Activated CD8-positive, alpha-beta memory T cell treated with anti-CD3 and anti-CD28 coated beads, Interleukin-2, amount 50 U/mL, for 24 hours (primary cell): ENCODE data around the gene MBNL2.
"Not testable (repeated sequence)": the region's sequence is repeated elsewhere in the genome, so short reads cannot be mapped to it uniquely, and the experiment has no call there.

Experiments used
- DNase-seq: peaks from one replicate; pipeline ENCODE4 v3.0.0-alpha.2; 2020; ENCODE audit errors: extremely low read depth

The MBNL2 gene

GRCh38 chr13:97347255-97347932, 125.3 kb downstream of the MBNL2 start:
- DNase-seq, result no peak

GRCh38 chr13:97348569-97349100, 126.5 kb downstream of the MBNL2 start:
- no peak for DNase-seq

DNA sequence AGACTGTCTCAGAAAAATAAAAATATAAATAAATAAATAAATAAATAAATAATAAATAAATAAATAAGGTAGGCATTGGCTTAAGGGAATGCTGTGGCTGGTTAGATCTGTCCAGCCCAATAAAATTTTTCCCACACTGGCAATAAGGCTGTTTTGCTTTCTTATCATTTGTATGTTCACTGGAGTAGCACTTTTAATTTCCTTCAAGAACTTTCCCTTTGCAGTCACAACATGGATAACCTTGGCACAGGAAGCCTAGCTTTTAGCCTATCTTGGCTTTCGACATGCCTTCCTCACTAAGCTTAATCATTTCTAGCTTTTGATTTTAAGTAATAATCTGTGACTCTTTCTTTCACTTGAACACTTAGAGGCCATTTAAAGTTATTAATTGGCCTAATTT, 129.9 kb downstream of the MBNL2 start:
- not testable (repeated sequence) for DNase-seq

DNA sequence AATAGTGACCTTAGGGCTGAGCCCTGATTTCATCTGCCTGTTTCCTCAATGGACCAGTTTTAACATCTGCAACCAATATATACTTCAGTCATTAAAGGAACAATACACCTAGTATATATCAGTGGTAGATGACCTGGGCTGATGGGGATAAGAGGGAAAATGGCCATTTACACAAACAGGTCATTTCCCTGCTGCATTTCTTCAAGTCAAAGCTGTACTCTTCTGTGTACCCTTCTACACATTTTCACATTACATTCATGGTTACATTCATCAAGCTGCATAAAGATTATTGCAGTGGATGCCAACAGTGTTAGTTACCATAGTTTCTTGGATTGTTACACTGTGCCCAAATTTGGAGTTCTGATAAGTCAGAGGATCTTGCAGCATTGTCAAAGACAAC, 130.7 kb downstream of the MBNL2 start:
- DNase-seq, result no peak

DNA sequence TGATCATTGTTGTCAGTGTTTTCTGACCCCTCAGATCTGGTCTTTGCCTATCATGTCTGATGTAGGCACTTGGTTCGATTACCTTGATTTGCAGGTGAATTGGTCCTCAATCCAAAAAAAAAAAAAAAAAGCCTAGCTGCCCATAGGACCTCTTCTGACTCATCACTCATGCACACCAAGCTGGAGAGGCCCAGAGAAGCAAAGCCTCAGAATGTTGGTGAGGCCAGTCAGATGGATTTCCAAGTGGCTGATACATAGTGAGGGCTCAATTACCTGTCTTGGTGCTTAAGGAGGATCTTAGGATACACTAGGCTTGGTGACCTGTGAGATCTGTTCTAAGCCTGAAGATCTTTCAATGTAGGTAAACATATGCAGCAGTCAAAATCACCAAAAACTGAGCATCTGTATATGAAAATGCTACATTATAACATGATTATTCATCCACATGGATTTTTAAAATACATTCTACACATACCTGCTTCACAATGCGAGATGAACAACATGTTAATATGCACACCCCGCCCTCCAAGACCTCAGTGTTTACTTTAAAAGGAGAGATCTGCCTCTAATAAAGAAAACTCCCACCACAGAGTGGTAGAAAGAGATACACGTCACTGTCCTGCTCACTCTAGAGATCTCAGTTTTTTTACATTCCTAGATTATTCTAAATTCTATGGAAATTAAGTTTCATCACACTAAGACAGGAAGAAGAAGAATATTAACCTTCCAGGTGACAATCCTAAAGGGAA, 132.0 kb downstream of the MBNL2 start:
- no peak for DNase-seq

DNA sequence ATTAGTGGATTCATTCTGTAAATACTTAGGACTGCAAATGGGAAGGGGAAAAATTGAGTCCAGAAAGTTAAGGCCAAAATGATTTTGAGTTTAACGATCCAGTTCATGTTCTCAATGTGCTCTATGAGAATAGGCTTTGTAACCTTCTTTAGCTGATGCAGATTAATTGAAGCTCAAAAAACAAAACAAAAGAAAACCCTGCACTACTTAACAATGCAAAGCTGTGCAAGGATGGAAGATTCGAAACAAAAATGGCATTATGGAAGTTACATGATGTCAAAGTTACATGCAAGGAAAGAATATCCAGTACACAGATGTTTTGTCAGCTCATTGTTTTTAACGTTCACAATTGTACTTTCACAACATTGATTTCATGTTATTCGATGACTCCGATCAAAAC, 132.7 kb downstream of the MBNL2 start:
- DNase-seq, result no peak

GRCh38 chr13:97356592-97356991, 134.5 kb downstream of the MBNL2 start:
- DNase-seq, result no peak

DNA sequence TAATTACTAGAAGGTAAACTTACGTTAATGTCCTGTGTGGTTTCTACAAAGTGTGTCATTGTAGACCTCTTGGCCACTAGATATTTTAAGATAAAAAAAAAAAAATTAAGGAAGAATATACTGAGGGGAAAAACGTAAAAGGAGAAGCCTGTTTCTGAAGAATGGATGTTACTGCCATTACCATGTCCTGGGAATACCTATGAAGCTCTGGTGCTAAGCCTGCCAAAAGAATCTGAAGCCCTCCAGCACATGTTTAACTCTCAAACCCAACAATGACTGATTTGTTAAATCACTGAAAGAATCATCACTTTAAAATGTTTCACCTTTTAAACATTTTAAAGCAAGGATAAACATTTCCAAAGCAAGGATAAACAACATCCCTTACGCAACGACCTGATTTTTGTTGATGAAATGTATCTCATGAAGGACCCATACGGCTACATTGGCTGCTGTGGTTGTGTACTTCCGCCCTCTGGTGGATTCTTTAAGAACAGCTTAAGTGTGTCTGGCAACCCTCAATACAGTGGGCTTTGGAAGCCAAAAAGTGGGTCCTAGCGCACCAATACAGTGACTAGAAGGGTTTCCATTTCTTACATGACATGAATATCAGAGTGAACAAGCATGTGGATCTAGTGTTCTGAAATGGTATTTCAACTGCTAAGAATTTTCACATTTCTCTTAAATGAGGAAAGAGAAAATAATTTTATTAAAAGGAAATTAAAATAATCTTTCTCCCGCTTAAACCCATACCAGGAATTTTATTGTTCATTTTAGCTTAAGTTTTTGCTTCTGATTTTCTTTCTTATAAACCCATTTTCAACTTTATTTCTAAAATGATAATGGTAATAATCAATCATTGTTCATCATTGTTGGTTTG, 137.3 kb downstream of the MBNL2 start:
- no peak for DNase-seq

DNA sequence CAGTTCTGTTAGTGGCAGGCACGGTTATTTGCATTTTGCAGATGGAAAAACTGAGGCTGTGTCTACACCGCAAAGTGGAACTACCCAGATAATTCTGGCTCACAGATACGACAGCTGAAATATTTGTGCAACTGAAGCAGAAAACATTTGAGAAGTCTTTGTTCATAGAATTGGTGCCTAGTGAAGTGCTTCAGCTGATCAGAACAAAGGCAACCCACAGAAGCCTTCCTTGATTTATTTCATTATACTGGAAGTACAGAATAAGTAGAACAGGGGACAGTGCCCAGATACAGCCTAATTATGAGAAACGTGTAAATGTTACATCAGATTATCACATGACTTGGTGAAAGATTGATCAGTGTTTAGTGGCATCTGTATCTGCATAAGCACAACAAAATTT, 138.5 kb downstream of the MBNL2 start:
- no peak for DNase-seq

DNA sequence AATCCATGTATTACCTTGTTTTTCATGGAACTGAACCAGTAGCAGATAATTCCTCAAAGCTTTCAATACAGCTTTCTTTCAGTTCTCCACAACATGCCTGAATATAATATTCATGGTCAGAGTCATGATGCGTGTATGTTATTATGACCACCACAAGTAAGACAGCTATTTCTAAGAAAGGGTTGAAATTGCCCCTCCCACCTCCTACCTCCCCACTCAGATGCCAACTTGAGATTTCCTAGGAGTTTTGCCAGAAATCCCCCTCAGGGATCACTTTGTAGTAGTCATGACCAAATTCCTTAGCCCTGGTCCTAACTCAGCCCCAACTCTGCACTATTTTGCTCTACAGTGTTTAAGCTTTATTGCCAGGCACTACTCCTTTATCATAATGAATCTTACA, 141.9 kb downstream of the MBNL2 start:
- no peak for DNase-seq

GRCh38 chr13:97364827-97365226, 142.7 kb downstream of the MBNL2 start:
- no peak for DNase-seq

DNA sequence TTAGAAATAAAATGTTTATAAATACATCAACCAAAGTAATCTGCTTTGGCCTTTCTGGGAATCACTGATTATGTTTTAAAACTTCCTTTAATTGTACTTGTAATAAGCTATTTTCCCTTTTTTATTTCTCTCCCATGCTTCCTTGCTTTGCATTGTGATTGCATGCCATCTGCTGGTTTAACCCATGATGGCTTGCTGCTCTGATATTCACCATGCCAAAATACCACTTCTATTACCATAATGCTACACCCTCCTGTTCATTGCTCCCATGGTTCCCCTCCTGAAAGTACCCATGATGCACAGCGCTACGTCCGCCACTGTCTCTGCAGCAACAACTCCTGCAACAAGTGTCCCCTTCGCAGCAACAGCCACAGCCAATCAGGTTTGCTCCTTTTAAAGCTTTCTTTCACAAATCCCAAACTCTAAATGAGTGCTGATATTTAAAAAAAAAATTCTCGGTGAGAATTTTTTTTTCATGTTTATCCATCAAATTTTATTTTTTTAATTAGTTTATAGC, 144.1 kb downstream of the MBNL2 start:
- no peak for DNase-seq

DNA sequence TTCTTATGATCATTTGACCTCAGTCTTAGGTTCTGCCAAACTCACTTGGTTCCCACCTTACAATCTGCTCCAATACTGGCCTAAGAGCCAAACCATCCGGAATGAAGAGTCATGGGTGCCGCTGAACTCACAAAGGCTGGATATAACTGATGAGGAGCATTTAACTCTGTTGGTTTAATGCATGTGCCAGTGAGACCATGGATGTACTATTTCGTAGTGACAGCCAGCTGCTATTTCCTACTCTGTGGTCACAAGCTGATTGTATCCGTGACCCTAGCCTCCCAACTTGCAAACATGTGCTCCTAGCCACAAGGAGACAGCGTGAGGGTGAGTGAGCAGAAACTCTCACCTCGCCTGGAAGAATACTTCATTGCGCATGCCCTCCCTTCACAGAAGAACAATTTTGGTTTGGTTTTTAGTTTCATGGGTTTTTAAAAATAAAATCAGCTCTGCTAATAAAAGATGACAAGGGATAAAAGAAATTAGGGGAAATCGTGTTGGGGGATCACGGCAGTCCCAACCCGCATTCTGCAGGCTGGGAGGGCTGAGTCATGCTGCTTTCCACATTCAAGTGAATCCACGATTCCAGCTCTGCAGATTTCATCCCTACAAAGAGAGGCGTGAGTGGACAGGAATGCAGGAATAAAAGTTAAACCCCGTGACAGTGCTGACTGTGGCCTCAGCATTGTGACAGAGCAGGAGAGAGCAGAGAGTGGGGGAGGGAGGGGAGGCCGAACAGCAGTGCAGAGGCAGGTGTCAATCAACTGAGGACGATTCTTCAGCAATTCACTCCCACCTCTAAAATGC, 145.1 kb downstream of the MBNL2 start:
- no peak for DNase-seq

DNA sequence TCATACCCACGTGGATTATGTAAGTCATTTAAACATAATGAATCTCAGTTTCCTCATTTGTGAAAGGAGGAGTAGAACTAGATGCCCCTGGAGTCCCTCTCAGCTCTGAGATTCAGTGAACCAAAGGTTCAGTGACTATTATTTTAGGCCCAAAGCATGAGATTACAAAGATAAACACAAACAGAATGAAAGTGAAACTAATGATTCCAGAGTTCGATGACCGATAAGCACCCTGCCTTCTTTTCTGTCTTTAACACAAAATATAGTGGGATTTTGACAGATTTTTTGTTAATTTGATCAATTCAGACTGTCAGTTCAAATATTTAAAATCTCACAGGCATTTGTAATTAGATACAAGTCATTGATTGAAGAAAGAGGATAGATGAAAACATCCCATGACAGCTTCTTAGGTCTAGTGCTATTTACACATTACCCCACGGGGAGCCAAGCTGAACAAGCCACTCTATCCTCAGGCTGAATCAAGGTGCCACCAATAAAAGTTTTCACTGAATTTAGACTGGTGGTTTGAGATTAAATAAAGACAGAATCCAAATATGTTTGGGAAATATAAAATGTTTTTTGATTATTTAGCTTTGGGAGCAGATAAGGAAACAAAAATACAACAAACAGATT, 147.2 kb downstream of the MBNL2 start:
- DNase-seq, result no peak

DNA sequence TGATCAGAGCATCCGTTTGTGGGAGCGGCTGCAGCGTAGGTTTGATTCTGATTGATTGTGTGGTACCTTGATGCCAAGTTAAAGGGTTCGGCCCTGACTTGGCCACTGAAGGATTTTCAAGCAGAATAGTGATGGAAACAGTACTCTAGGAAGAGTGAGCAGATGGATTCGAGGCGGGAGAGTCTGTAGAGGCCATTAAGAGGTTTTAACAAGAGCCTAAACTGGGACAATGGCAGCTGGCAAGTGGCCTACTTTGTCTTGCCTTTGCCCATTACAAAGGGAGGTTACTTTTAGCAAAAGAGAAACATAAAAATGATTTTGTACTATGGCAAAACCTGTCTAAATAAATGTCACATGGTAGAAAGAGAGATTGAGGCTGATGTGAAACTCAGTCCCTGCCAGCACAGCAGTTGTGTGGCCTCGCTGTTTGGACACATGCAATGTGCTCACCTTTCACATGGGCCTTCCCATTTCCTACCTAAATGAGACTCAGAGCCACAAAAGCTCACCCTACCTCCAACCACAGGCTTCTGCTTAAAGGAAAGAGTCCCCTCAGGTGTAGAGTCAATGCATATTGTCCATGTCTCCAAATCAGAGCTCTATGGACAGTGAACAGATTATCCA, 149.5 kb downstream of the MBNL2 start:
- no peak for DNase-seq

DNA sequence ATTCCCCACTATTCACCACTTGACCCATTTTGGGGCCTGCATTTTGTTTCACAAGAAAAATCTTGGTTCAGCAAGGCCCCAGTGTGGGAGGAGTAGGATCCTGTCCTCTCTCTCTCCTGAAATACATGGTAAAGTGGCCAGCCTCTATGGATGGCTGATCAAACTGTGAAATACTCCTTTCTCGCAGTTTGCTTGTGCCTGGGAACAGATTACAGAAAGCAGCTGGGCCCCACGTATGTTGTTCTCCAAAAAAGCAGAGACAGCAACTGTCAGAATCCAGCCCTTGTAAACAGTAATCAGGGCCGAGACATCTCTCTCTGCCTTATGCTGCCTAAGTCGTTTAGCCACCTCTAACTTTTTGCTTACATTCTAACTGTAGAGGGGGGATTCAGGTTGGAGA, 150.8 kb downstream of the MBNL2 start:
- DNase-seq, result no peak

DNA sequence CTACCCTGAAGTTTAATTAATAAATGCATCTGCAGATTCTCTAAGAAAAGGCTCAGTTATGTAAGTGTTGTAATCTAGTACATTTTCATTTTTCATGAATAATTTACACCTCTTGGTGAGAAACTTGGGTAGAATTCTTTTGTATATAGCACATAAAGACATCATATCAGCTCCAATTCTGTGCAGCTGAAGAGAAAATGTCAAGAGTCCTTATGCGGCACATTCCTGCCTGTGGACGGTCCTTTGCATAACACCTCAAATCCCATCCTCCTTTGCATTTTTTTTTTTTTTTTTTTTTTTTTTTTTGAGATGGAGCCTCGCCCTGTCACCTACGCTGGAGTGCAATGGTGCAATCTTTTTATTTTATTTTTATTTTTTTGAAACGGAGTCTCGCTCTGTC, 151.7 kb downstream of the MBNL2 start:
- no peak for DNase-seq

DNA sequence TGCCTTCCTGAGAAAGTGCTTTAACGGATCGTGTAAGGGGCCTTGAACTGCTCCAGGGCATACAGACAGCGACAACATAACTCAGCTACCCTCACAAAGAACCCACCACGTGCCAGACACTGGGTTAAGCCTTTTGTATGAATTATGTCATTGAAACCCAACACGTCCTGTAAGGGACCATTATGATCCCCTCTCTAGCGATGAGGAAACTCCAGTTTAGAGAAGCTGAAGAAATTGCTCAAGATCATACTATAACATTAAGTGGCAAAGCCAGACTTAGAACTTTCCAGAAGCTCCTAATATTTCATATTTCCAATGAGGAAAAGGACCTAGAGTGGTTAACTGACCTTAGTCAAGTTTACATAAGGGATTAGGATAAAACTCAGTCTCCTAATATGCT, 154.8 kb downstream of the MBNL2 start:
- no peak for DNase-seq

DNA sequence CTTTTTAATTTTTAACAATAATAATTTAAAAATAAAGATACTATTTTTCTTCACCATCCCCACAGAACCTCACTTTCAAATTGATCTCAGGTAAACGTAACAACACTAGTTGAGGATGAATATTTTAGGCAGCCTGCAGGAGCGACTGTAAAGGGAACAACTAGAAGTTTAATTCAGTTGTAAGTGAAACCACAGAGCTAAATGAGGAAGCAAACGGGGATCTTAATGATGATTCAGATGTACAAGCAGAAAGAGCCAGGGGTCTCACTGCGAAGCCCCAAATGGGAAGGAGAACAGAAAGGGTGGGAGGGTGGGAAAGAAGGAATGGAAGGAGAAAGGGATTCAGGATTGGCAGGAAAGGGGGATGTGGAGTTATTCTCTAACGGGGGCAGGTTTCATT, 157.3 kb downstream of the MBNL2 start:
- no peak for DNase-seq

DNA sequence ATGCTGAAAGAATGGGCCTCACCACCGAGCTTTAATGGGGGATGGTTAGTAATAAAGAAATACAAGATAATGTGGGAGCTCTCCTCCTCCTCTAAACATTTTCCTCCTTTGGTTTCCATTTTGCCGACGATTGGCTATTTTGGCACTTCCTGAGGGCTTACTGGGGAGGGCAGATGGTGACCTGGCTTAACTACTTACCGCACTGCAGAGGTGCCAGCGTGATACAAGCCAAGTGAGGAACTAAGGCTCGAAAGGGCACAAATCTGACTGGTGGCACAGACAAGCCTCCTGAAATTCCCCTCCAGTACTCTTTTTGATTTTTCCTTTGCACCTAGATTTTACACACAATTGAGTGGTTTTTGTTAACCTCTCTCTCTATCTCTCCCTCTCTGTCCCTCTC, 158.6 kb downstream of the MBNL2 start:
- no peak for DNase-seq
